Vagina (tissue), 2 donors: ENCODE results near the gene CELSR3.

Experiments
- CTCF ChIP-seq, 3 experiments: fragments of 450-650 bp in 2 of 3; fragments of 200-600 bp in 1 of 3; sonication (generic) in 1 of 3; IDR thresholded peaks; one replicate each; pipeline ENCODE4 v1.5.1; 2017 to 2019; ENCODE audit warnings: antibody characterized with exemption in 3 of 3, mild to moderate bottlenecking in 2 of 3, moderate library complexity in 2 of 3
- POLR2A ChIP-seq, 2 donors: fragments of 450-650 bp; IDR thresholded peaks; one replicate each; pipeline ENCODE4 v1.6.1; 2017; ENCODE audit warnings: antibody characterized with exemption in 2 of 2, mild to moderate bottlenecking in 2 of 2, moderate library complexity in 2 of 2
- POLR2AphosphoS5 ChIP-seq, 2 donors: sonication (generic); formaldehyde crosslinking; IDR thresholded peaks; one replicate each; pipeline ENCODE4 v1.9.0; 2017; ENCODE audit warnings: antibody characterized with exemption in 2 of 2, mild to moderate bottlenecking in 2 of 2, low read depth in 1 of 2; ENCODE audit not compliant: insufficient read depth in 1 of 2

GRCh38 chr3:48650723-48651122 is 12.0 kb downstream of the CELSR3 start:
- TF ChIP-seq POLR2AphosphoS5 (IDR thresholded peaks at IDR 0.05; ENCODE audit: insufficient read depth in 1 of 2, low read depth in 1 of 2) (no peak), CTCF (IDR thresholded peaks at IDR 0.05) (no peak), POLR2A (IDR thresholded peaks at IDR 0.05) (no peak)
